ENCODE measurements around the gene DENND2A. TPM values are rescaled to one million over a fixed set of nuclear protein-coding genes. Genes with fewer than 3 reads are reported as not detected.

Gene DENND2A
- total RNA-seq, 4 donors from 2014 or later = 6.8 to 13.6 (median 10.6) TPM

DNA sequence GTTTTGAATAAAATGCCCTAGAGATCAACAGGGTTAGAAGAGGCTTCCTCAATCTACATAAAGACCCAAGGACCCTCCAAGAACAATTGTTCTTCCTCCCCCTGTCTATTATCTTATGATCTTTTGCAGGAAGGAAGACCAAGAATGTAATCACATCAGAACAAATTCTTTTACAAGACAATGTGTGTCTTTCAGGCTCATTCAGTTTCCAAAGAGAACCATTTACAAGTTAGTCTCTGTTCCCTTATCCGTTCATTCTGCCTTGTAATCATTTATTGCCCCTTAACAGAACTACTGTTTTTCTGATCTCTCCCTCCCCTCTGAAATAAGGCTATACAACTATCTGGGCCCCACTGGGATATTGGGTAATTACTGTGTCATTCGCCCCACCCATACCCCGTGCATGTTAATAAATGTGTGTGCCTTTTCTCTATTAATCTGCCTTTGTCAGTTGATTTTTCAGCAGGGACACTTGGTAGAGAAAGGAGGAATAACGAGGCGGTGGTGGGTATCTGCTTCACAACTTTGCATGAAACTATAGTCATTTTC is 155.6 kb downstream of the DENND2A start:
- TF ChIP-seq, protein P1, sequence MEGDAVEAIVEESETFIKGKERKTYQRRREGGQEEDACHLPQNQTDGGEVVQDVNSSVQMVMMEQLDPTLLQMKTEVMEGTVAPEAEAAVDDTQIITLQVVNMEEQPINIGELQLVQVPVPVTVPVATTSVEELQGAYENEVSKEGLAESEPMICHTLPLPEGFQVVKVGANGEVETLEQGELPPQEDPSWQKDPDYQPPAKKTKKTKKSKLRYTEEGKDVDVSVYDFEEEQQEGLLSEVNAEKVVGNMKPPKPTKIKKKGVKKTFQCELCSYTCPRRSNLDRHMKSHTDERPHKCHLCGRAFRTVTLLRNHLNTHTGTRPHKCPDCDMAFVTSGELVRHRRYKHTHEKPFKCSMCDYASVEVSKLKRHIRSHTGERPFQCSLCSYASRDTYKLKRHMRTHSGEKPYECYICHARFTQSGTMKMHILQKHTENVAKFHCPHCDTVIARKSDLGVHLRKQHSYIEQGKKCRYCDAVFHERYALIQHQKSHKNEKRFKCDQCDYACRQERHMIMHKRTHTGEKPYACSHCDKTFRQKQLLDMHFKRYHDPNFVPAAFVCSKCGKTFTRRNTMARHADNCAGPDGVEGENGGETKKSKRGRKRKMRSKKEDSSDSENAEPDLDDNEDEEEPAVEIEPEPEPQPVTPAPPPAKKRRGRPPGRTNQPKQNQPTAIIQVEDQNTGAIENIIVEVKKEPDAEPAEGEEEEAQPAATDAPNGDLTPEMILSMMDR (IDR thresholded peaks at IDR 0.05; ENCODE audit: low read depth) = no peak

DNA sequence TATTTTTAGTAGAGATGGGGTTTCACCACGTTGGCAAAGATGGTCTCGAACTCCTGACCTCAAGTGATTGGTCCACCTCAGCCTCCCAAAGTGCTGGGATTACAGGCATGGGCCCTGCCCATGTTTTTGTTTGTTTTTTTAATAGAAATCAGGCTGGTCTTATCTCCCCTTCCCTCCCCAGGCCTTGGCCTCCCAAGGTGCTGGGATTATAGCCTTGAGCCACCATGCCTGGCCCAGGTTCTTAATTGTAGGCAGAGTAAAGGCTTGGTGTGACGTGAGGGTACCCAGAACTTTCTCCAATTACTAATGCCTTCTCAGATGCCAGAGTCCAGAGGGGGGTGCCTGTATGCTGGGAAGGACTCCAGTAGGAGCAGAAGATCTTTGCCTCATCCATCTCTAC is 156.1 kb downstream of the DENND2A start:
- TF ChIP-seq, protein P1 (IDR thresholded peaks at IDR 0.05; ENCODE audit: low read depth) = no peak

DNA sequence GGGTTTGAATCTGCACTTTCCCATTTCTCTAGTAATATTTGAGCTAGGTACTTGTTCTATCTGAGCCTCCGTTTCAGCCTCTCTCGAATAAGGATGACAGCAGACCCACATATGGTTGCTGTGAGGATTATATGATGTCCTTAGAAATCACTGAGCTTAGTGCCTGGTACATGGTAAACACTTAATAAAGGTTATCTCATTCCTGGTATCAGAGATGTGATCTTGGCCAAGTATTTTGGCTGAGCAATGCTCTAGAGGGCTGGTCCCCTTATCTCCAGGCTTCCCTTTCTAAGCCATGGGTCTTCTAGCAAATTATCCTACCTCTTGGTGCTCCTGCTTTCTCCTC is 160.9 kb downstream of the DENND2A start:
- TF ChIP-seq, protein P1 (IDR thresholded peaks at IDR 0.05; ENCODE audit: low read depth) = no peak

DNA sequence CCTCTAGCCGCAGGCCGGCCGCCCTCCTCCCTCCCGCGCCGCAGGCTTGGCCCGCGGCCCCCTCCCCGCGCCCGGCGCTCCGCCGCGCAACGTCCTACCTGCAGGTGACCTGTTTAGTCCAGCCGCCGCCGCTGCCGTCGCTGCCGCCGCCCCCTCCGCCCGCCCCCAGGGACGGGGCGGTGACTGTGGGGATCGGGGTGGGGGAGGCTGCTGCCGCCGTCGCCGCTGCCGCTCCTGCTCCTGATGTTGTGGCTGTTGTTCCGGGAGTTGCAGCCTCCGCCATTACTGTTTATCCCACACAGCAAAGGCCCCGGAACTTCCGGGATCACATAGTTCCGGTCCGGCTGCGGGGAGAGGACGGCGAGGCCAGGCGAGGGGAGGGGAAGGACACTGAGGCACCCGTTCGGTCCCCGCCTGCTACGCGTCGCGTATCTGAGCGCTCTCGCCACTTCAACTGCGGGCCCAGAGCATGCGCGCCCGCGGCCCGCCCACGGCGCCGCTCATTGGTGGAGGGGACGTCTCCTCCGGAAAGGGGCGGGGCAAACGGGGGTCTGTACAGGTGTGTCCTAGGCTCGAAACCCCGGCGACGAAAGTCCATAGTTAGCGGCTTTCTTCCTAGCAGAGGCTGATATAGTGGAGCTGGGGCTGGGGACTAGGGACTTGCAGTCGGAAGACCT is 161.4 kb downstream of the DENND2A start, which contains the start of gene MKRN1:
Gene MKRN1, minus strand, starts transcription at position 444 of the 677 bp plus-strand sequence. Its CDS starts 161 bp downstream, at position 283.
- TF ChIP-seq, protein P1 (IDR thresholded peaks at IDR 0.05; ENCODE audit: low read depth) = no peak

DNA sequence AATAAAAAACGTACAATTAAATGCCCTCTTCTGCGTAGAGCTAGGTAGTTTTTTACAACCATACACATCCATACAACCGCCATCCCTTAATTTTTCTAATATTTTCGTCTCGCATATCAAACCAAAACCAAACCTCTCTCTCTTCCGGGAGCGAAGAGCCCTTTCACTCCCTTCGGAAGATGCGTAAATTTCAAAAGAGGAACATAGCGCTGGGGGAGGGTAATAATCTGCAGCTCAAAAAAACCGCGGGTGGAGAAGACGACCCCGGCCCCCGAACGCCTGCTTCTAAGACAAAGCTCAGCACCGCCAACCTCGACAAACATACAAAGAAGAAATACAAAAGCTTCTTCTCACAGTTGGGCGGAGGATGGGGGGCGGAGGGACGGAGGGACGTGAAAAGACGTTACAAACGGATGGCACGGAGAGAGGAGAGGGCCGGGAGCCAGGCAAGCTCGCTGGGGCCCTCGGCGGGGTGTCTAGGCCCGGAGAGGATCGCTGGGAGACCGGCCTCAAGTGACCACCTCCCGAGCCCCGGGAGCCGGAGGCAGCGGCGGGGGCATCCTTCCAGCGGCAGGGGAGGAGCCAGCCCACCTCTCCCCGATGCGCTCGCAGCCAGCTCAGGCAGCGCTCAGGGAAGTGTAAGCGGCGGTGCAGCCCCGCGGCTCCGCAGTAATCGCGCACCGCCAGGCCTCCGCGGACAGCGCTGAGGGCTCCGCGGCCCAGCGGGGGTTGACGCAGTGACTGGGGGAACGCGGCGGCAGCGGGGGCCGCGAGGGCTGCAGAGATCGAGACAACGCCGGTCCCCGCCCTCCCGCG is 162.2 kb downstream of the DENND2A start:
- TF ChIP-seq, protein P1 (IDR thresholded peaks at IDR 0.05; ENCODE audit: low read depth) = no peak

DNA sequence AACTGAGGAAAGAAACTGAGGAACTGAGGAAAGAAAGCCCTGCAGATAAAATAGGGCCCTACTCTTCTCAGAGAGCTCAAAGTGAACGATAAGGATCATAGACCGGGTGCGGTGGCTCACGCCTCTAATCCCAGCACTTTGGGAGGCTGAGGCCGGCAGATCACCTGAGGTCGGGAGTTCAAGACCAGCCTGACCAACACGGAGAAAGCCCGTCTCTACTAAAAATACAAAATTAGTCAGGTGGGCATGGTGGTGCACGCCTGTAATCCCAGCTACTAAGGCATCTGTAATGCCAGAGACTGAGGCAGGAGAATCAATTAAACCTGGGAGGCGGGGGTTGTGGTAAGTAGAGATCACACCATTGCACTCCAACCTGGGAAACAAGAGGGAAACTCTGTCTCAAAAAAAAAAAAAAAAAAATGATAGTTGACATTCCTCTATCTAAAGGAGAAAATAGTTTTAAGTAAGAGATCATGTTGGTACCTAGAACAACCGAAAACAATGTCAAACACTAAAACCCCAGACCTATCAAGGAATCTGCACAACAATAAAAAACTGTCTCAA is 163.8 kb downstream of the DENND2A start:
- TF ChIP-seq, protein P1 (IDR thresholded peaks at IDR 0.05; ENCODE audit: low read depth) = no peak
